Natural killer cell (primary cell): ENCODE results near the gene NCBP3. TPM values are rescaled to one million over a fixed set of nuclear protein-coding genes. Genes with fewer than 3 reads are reported as not detected.

Experiments used
- ATAC-seq, 3 donors: fragments of 150-1000 bp in 2 of 3; fragments of 200-7000 bp in 1 of 3; cut with Tn5 transposase; 1 replicate in 1 of 3; 2 replicates in 2 of 3; pipeline ENCODE4 v1.10.0; 2021; ENCODE audit warnings: mild to moderate bottlenecking in 2 of 3, moderate library complexity in 2 of 3
- DNase-seq, 2 donors: peaks; one replicate each; pipeline versions ENCODE4 v3.0.0 to v3.0.0-alpha.2; 2013 to 2021; ENCODE audit warnings: mixed read lengths in 1 of 2
- H3K27ac ChIP-seq: one replicate; pipeline ENCODE4 v1.5.1; 2013; ENCODE audit warnings: mild to moderate bottlenecking, low read length
- H3K27me3 ChIP-seq: one replicate; pipeline ENCODE4 v1.6.1; 2013; ENCODE audit warnings: low read length; ENCODE audit not compliant: control insufficient read depth, insufficient read depth
- H3K36me3 ChIP-seq: one replicate; pipeline ENCODE4 v1.6.1; 2013; ENCODE audit warnings: low read length; ENCODE audit not compliant: control insufficient read depth, insufficient read depth
- H3K4me1 ChIP-seq: one replicate; pipeline ENCODE4 v1.6.1; 2013; ENCODE audit warnings: low read length; ENCODE audit not compliant: control insufficient read depth, insufficient read depth
- H3K4me3 ChIP-seq: one replicate; pipeline ENCODE4 v1.5.1; 2013; ENCODE audit warnings: low read length
- H3K9me3 ChIP-seq: one replicate; pipeline ENCODE4 v1.6.1; 2013; ENCODE audit warnings: low read length; ENCODE audit not compliant: control insufficient read depth, insufficient read depth
- H3K27ac Mint-ChIP-seq, 2 donors: one replicate each; pipeline ENCODE4 v1.8.0; 2022; ENCODE audit warnings: mild to moderate bottlenecking in 2 of 2, mixed read lengths in 2 of 2, moderate library complexity in 1 of 2
- H3K27me3 Mint-ChIP-seq, 2 donors: one replicate each; pipeline ENCODE4 v1.8.0; 2022; ENCODE audit warnings: low read depth in 2 of 2, mixed read lengths in 2 of 2
- H3K36me3 Mint-ChIP-seq: one replicate; pipeline ENCODE4 v1.8.0; 2022; ENCODE audit warnings: mixed read lengths
- H3K4me1 Mint-ChIP-seq, 2 donors: one replicate each; pipeline ENCODE4 v1.8.0; 2022; ENCODE audit warnings: mixed read lengths in 2 of 2
- H3K4me3 Mint-ChIP-seq: one replicate; pipeline ENCODE4 v1.8.0; 2022; ENCODE audit warnings: mild to moderate bottlenecking, moderate library complexity, mixed read lengths
- H3K9me3 Mint-ChIP-seq, 2 donors: one replicate each; pipeline ENCODE4 v1.8.0; 2022; ENCODE audit warnings: mixed read lengths in 2 of 2
- WGBS: methylation state at CpG from one replicate; pipeline ENCODE4 v1.1.7; 2013; ENCODE audit warnings: missing lambda C conversion rate; ENCODE audit not compliant: insufficient coverage; 5-methylcytosine and 5-hydroxymethylcytosine counted together
- intact Hi-C: fragments of 100-400 bp; cut with micrococcal nuclease; formaldehyde crosslinking; loops from one replicate; pipeline ENCODE4 v1.14.2; 2022
- total RNA-seq, 4 donors: library from RNA; stranded (reverse); fragments of 120-200 nt in 1 of 4; gene quantifications; one replicate each; pipeline versions ENCODE4 v1.2.3 to v1.2.4, GENCODE V29; 2013 to 2022
- TF ChIP-seq, protein P1 (sequence below): fragments of 200-600 bp; IDR thresholded peaks from one replicate; pipeline ENCODE4 v1.8.0; 2022; ENCODE audit warnings: antibody characterized with exemption

Gene NCBP3
- total RNA-seq, 3 donors from 2014 or later (not counting 1 experiment from before 2014, with no cell fraction given), result 55.9 to 60.7 (median 58.1) TPM

GRCh38 chr17:3768341-3768740 lies 77.7 kb downstream of the NCBP3 start:
- Histone ChIP-seq H3K4me1 (peaks cover 90% of the 10 kb centered on the region), H3K4me3 (no peak overlapping the region)
- H3K4me3 Mint-ChIP-seq, result peak overlapping the region; percentile 67

GRCh38 chr17:3766779-3767178 lies 79.3 kb downstream of the NCBP3 start:
- peak in 1 of 2 donors; percentile 66 for DNase-seq
- Mint-ChIP-seq H3K4me3 (peak overlapping the region; percentile 65), H3K36me3 (no peaks in the 10 kb centered on the region), H3K4me1 (peaks cover 71 to 82% of the 10 kb centered on the region in 2 donors), H3K27me3 (peaks cover 0 to under 1% of the 10 kb centered on the region in 2 donors), H3K9me3 (peaks cover 0 to 3% of the 10 kb centered on the region in 2 donors), H3K27ac (peak overlapping the region; percentile 94 to 99)
- peaks cover 99% of the 10 kb centered on the region for H3K4me1 ChIP-seq
- H3K36me3 ChIP-seq, result no peaks in the 10 kb centered on the region
- TF ChIP-seq, protein P1, sequence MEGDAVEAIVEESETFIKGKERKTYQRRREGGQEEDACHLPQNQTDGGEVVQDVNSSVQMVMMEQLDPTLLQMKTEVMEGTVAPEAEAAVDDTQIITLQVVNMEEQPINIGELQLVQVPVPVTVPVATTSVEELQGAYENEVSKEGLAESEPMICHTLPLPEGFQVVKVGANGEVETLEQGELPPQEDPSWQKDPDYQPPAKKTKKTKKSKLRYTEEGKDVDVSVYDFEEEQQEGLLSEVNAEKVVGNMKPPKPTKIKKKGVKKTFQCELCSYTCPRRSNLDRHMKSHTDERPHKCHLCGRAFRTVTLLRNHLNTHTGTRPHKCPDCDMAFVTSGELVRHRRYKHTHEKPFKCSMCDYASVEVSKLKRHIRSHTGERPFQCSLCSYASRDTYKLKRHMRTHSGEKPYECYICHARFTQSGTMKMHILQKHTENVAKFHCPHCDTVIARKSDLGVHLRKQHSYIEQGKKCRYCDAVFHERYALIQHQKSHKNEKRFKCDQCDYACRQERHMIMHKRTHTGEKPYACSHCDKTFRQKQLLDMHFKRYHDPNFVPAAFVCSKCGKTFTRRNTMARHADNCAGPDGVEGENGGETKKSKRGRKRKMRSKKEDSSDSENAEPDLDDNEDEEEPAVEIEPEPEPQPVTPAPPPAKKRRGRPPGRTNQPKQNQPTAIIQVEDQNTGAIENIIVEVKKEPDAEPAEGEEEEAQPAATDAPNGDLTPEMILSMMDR, result no peak
- WGBS, result 37% methylated on average over 8 of the region's 8 CpGs
- intact Hi-C loops, result loop anchor here (5.0 kb wide), 1 partner anchor 74 kb away; no protein-coding TSS in a partner anchor
- peak overlapping the region; percentile 84 for H3K27ac ChIP-seq
- no peak overlapping the region for H3K4me3 ChIP-seq
- no peaks in the 10 kb centered on the region for H3K9me3 ChIP-seq
- ATAC-seq, result no peak
- H3K27me3 ChIP-seq, result no peaks in the 10 kb centered on the region

More at GRCh38 chr17:3768341-3768740, 77.7 kb downstream of the NCBP3 start:
- peaks cover 80 to 81% of the 10 kb centered on the region in 2 donors for H3K4me1 Mint-ChIP-seq
- ATAC-seq (no peak), DNase-seq (no peak)
- peaks cover 0 to 4% of the 10 kb centered on the region in 2 donors for H3K27me3 Mint-ChIP-seq
- intact Hi-C loops, result loop anchor here (5.0 kb wide), 1 partner anchor 76 kb away; no protein-coding TSS in a partner anchor
- no peaks in the 10 kb centered on the region for H3K27me3 ChIP-seq
- H3K36me3 Mint-ChIP-seq, result no peaks in the 10 kb centered on the region
- H3K27ac ChIP-seq, result no peak overlapping the region
- peak overlapping the region; percentile 91 to 99 for H3K27ac Mint-ChIP-seq
- H3K9me3 ChIP-seq, result no peaks in the 10 kb centered on the region
- H3K9me3 Mint-ChIP-seq, result peaks cover 0 to 3% of the 10 kb centered on the region in 2 donors
- no peaks in the 10 kb centered on the region for H3K36me3 ChIP-seq
- 88% methylated on average over 9 of the region's 9 CpGs for WGBS
- TF ChIP-seq, protein P1, result no peak

- H3K36me3 ChIP-seq, result no peaks in the 10 kb centered on the region
- H3K4me1 ChIP-seq, result peaks cover 99% of the 10 kb centered on the region
- H3K27me3 ChIP-seq, result no peaks in the 10 kb centered on the region
- H3K9me3 ChIP-seq, result no peaks in the 10 kb centered on the region
- H3K27ac ChIP-seq, result peak overlapping the region; percentile 84
- DNase-seq, result no peak
- H3K36me3 Mint-ChIP-seq, result no peaks in the 10 kb centered on the region
- peaks cover 0 to 3% of the 10 kb centered on the region in 2 donors for H3K9me3 Mint-ChIP-seq
- H3K27me3 Mint-ChIP-seq, result no peaks in the 10 kb centered on the region
- TF ChIP-seq, protein P1, result no peak
- peaks cover 70 to 84% of the 10 kb centered on the region in 2 donors for H3K4me1 Mint-ChIP-seq
- peak overlapping the region; percentile 94 to 99 for H3K27ac Mint-ChIP-seq
- no peak overlapping the region for H3K4me3 ChIP-seq
- H3K4me3 Mint-ChIP-seq, result peak overlapping the region; percentile 62
- intact Hi-C loops, result loop anchor here (1.0 to 5.0 kb wide), 4 partner anchors 27 to 951 kb away; no protein-coding TSS in a partner anchor
- ATAC-seq, result no peak
- 92% methylated on average over 9 of the region's 9 CpGs for WGBS
These were observed 80.1 kb downstream of the NCBP3 start for GRCh38 chr17:3765981-3766380.
